HepG2 (cell line): Measurements from ENCODE around the gene EIF4G2. TPM values are rescaled to one million over a fixed set of nuclear protein-coding genes. Genes with fewer than 3 reads are reported as not detected.
A peak's percentile ranks its signal among the peaks of the same experiment; 100 is the strongest.

Source experiments
- BRF2 ChIP-seq: sonication (generic); formaldehyde crosslinking; IDR thresholded peaks from 2 replicates; pipeline ENCODE4 v1.8.1; 2022; ENCODE audit warnings: mild to moderate bottlenecking, missing genetic modification reagents
- CREBL2 ChIP-seq: sonication (generic); formaldehyde crosslinking; IDR thresholded peaks from 2 replicates; pipeline ENCODE4 v1.8.1; 2023; ENCODE audit warnings: missing genetic modification reagents, mild to moderate bottlenecking, borderline replicate concordance
- MBD4 ChIP-seq: IDR thresholded peaks from 2 replicates; pipeline ENCODE4 v1.6.1; 2012; ENCODE audit warnings: low read length, inconsistent platforms, borderline replicate concordance
- NFRKB ChIP-seq: fragments of 450-650 bp; IDR thresholded peaks from 2 replicates; pipeline ENCODE4 v1.6.1; 2017
- SAP130 ChIP-seq: IDR thresholded peaks from 2 replicates; pipeline ENCODE4 v1.6.1; 2016; ENCODE audit warnings: low read depth
- STAG1 ChIP-seq: sonication (generic); formaldehyde crosslinking; IDR thresholded peaks from 2 replicates; pipeline ENCODE4 v1.4.0; 2020; ENCODE audit warnings: missing genetic modification reagents
- TRAFD1 ChIP-seq: sonication (generic); formaldehyde crosslinking; IDR thresholded peaks from 2 replicates; pipeline ENCODE4 v1.5.1; 2020; ENCODE audit warnings: missing genetic modification reagents, mild to moderate bottlenecking, borderline replicate concordance
- ZBTB42 ChIP-seq: sonication (generic); formaldehyde crosslinking; IDR thresholded peaks from 2 replicates; pipeline ENCODE4 v1.5.0; 2020; ENCODE audit warnings: mild to moderate bottlenecking, missing genetic modification reagents
- ZNF407 ChIP-seq: sonication (generic); formaldehyde crosslinking; IDR thresholded peaks from one replicate; pipeline ENCODE4 v1.5.1; 2020; ENCODE audit warnings: mild to moderate bottlenecking, missing genetic modification reagents; ENCODE audit errors: not compliant biosample characterization
- ZNF512 ChIP-seq: sonication (generic); formaldehyde crosslinking; IDR thresholded peaks from 2 replicates; pipeline ENCODE4 v1.4.0; 2020; ENCODE audit warnings: mild to moderate bottlenecking, missing genetic modification reagents
- ZNF607 ChIP-seq: sonication (generic); formaldehyde crosslinking; IDR thresholded peaks from 2 replicates; pipeline ENCODE4 v1.5.1; 2020; ENCODE audit warnings: missing genetic modification reagents, mild to moderate bottlenecking, borderline replicate concordance
- ZNF639 ChIP-seq: conservative IDR thresholded peaks from 2 replicates; pipeline ENCODE4 v1.6.1; 2018; ENCODE audit warnings: missing genetic modification reagents
- ZNF883 ChIP-seq: sonication (generic); formaldehyde crosslinking; IDR thresholded peaks from 2 replicates; pipeline ENCODE4 v1.5.1; 2020; ENCODE audit warnings: mild to moderate bottlenecking, missing genetic modification reagents; ENCODE audit errors: not compliant biosample characterization
- ZNF891 ChIP-seq: sonication (generic); formaldehyde crosslinking; IDR thresholded peaks from 2 replicates; pipeline ENCODE4 v1.5.0; 2020; ENCODE audit warnings: mild to moderate bottlenecking, missing genetic modification reagents
- polyA plus RNA-seq, 8 experiments: library from polyadenylated mRNA; depleted of rRNA in 3 of 8; stranded (reverse) in 7 of 8; unstranded in 1 of 8; fragments of >200 nt; fragmentation: Illumina TruSeq in 4 of 8; extraction: Trizol in 4 of 8; gene quantifications; 2 replicates each; pipeline versions ENCODE4 v1.2.1 to v1.2.3, GENCODE V29; 2011 to 2016; ENCODE audit warnings: low read depth in 4 of 8, missing spikeins in 1 of 8, mixed read lengths in 1 of 8; ENCODE audit not compliant: insufficient read depth in 1 of 8
- total RNA-seq, 5 experiments: library from RNA; depleted of rRNA; stranded (reverse); fragments of >200 nt; fragmentation: Illumina TruSeq; extraction: Trizol; gene quantifications; 2 replicates each; pipeline ENCODE4 v1.2.3, GENCODE V29; 2016; ENCODE audit warnings: low read depth in 1 of 5

Gene EIF4G2
- total and polyA plus RNA-seq, 2 of the 13 experiments (the other 11 are each of a cell fraction or from before 2014, with no cell fraction given): 362 to 546 TPM

- TF ChIP-seq ZNF407 (CRISPR knock-in tag) (no peak), ZBTB42 (no peak), BRF2 (CRISPR knock-in tag) (no peak), ZNF639 (CRISPR knock-in tag) (no peak), STAG1 (CRISPR knock-in tag) (peak; percentile 97), ZNF891 (CRISPR knock-in tag) (0 out of 2 replicates have a peak, but pooled peaks have one; percentile 43), ZNF512 (CRISPR knock-in tag) (no peak), MBD4 (no peak), SAP130 (CRISPR knock-in tag) (peak; percentile 54), ZNF883 (CRISPR knock-in tag) (peak; percentile 63), NFRKB (no peak), CREBL2 (CRISPR knock-in tag) (no peak), ZNF607 (CRISPR knock-in tag) (no peak), TRAFD1 (CRISPR knock-in tag) (no peak)
These were observed 16.2 kb downstream of the EIF4G2 start (continued) for GRCh38 chr11:10792385-10793068.
